NCI-H2227 (cell line): Measurements from ENCODE around the gene ZFHX3.
A peak's percentile ranks its signal among the peaks of the same experiment; 100 is the strongest.

Source experiments
- DNase-seq: peaks from one replicate; lab custom pipeline; 2025; ENCODE audit not compliant: unreplicated experiment; lab: John Stamatoyannopoulos, UW

ZFHX3 gene

GRCh38 chr16:73068541-73069401 is 20.8 kb upstream of the ZFHX3 start:
- peak; percentile 31 for DNase-seq

GRCh38 chr16:73067671-73068540 is 20.0 kb upstream of the ZFHX3 start:
- DNase-seq = no peak

GRCh38 chr16:73066927-73067670 is 19.2 kb upstream of the ZFHX3 start:
- DNase-seq = peak; percentile 37

GRCh38 chr16:73066331-73066926 is 18.5 kb upstream of the ZFHX3 start:
- no peak for DNase-seq

- DNase-seq = no peak
These were observed 17.9 kb upstream of the ZFHX3 start for GRCh38 chr16:73065632-73066330.

- DNase-seq = no peak
These were observed 17.1 kb upstream of the ZFHX3 start for GRCh38 chr16:73064994-73065545.

GRCh38 chr16:73064212-73064993 is 16.5 kb upstream of the ZFHX3 start:
- no peak for DNase-seq

GRCh38 chr16:73063854-73064211 is 15.9 kb upstream of the ZFHX3 start:
- DNase-seq = no peak

- DNase-seq = peak; percentile 47
These were observed 15.1 kb upstream of the ZFHX3 start for GRCh38 chr16:73062743-73063733.

- DNase-seq = no peak
These were observed 14.2 kb upstream of the ZFHX3 start for GRCh38 chr16:73062001-73062616.

GRCh38 chr16:73060892-73061490 is 13.1 kb upstream of the ZFHX3 start:
- no peak for DNase-seq

GRCh38 chr16:73059779-73060615 is 12.1 kb upstream of the ZFHX3 start:
- no peak for DNase-seq

GRCh38 chr16:73058616-73059409 is 10.9 kb upstream of the ZFHX3 start:
- peak; percentile 70 for DNase-seq

- peak; percentile 40 for DNase-seq
These were observed 10.3 kb upstream of the ZFHX3 start for GRCh38 chr16:73058221-73058615.
